Measurements from ENCODE around the gene PXDN. TPM values are rescaled to one million over a fixed set of nuclear protein-coding genes. Genes with fewer than 3 reads are reported as not detected.

Gene PXDN
- total and polyA plus RNA-seq, 2 of the 13 experiments (the other 11 are each of a cell fraction or from before 2014, with no cell fraction given): not detected

DNA sequence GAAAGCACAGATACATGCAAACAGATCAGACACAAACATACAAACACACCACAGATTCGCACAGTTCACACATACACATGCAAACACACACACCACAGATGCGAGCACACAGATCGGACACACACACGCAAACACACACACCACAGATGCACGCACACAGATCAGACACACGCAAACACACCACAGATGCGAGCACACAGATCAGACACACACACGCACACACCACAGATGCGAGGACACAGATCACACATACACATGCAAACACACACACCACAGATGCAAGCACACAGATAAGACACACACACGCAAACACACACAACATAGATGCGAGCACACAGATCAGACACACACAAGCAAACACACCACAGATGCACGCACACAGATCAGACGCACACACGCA is 149.0 kb downstream of the PXDN start (continued):
- TF ChIP-seq, protein P1, sequence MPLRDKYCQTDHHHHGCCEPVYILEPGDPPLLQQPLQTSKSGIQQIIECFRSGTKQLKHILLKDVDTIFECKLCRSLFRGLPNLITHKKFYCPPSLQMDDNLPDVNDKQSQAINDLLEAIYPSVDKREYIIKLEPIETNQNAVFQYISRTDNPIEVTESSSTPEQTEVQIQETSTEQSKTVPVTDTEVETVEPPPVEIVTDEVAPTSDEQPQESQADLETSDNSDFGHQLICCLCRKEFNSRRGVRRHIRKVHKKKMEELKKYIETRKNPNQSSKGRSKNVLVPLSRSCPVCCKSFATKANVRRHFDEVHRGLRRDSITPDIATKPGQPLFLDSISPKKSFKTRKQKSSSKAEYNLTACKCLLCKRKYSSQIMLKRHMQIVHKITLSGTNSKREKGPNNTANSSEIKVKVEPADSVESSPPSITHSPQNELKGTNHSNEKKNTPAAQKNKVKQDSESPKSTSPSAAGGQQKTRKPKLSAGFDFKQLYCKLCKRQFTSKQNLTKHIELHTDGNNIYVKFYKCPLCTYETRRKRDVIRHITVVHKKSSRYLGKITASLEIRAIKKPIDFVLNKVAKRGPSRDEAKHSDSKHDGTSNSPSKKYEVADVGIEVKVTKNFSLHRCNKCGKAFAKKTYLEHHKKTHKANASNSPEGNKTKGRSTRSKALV (CRISPR knock-in tag; IDR thresholded peaks at IDR 0.05): no peak
- no peak for TF ChIP-seq BHLHE40 (IDR thresholded peaks at IDR 0.05; ENCODE audit: low read length)
- TF ChIP-seq GTF3A (CRISPR knock-in tag; conservative IDR thresholded peaks at IDR 0.05): no peak
- no peak for TF ChIP-seq U2AF2 (IDR thresholded peaks at IDR 0.05; ENCODE audit: low read depth, low read length)
- TF ChIP-seq ZMYM2 (CRISPR knock-in tag; IDR thresholded peaks at IDR 0.05): no peak
- no peak for TF ChIP-seq ZNF572 (CRISPR knock-in tag; IDR thresholded peaks at IDR 0.05)
- no peak for TF ChIP-seq ZMYM3 (CRISPR knock-in tag; IDR thresholded peaks at IDR 0.05)
- TF ChIP-seq HNRNPH1 (optimal IDR thresholded peaks at IDR 0.05; ENCODE audit: low read depth, low read length): no peak
- no peak for TF ChIP-seq ZNF629 (CRISPR knock-in tag; conservative IDR thresholded peaks at IDR 0.05)
- no peak for TF ChIP-seq ETV6 (CRISPR knock-in tag; conservative IDR thresholded peaks at IDR 0.05)
- TF ChIP-seq TAF15 (IDR thresholded peaks at IDR 0.05; ENCODE audit: low read depth, low read length, poor library complexity, severe bottlenecking): no peak
- TF ChIP-seq FOXK2 (IDR thresholded peaks at IDR 0.05): 0 out of 2 replicates have a peak, but pooled peaks have one; percentile 30
- no peak for TF ChIP-seq ZNF101 (CRISPR knock-in tag; IDR thresholded peaks at IDR 0.05; ENCODE audit: borderline replicate concordance, low read depth)
- TF ChIP-seq, protein P2, sequence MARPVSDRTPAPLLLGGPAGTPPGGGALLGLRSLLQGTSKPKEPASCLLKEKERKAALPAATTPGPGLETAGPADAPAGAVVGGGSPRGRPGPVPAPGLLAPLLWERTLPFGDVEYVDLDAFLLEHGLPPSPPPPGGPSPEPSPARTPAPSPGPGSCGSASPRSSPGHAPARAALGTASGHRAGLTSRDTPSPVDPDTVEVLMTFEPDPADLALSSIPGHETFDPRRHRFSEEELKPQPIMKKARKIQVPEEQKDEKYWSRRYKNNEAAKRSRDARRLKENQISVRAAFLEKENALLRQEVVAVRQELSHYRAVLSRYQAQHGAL (CRISPR knock-in tag; IDR thresholded peaks at IDR 0.05; ENCODE audit: not compliant biosample characterization): no peak
- TF ChIP-seq FOXP1 (IDR thresholded peaks at IDR 0.05): peak; percentile 62; the same call in 1 of the 2 replicates
- TF ChIP-seq FOXP1 (CRISPR knock-in tag; IDR thresholded peaks at IDR 0.05): no peak
- no peak for TF ChIP-seq RAD21 (CRISPR knock-in tag; IDR thresholded peaks at IDR 0.05)
- TF ChIP-seq HMG20B (CRISPR knock-in tag; conservative IDR thresholded peaks at IDR 0.05): no peak
- TF ChIP-seq, protein P3, sequence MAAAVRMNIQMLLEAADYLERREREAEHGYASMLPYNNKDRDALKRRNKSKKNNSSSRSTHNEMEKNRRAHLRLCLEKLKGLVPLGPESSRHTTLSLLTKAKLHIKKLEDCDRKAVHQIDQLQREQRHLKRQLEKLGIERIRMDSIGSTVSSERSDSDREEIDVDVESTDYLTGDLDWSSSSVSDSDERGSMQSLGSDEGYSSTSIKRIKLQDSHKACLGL (CRISPR knock-in tag; IDR thresholded peaks at IDR 0.05): no peak
- no peak for TF ChIP-seq ZNF703 (CRISPR knock-in tag; IDR thresholded peaks at IDR 0.05; ENCODE audit: borderline replicate concordance)
- TF ChIP-seq, protein P4, sequence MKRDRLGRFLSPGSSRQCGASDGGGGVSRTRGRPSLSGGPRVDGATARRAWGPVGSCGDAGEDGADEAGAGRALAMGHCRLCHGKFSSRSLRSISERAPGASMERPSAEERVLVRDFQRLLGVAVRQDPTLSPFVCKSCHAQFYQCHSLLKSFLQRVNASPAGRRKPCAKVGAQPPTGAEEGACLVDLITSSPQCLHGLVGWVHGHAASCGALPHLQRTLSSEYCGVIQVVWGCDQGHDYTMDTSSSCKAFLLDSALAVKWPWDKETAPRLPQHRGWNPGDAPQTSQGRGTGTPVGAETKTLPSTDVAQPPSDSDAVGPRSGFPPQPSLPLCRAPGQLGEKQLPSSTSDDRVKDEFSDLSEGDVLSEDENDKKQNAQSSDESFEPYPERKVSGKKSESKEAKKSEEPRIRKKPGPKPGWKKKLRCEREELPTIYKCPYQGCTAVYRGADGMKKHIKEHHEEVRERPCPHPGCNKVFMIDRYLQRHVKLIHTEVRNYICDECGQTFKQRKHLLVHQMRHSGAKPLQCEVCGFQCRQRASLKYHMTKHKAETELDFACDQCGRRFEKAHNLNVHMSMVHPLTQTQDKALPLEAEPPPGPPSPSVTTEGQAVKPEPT (CRISPR knock-in tag; IDR thresholded peaks at IDR 0.05; ENCODE audit: low read depth): no peak
- TF ChIP-seq ZBTB38 (CRISPR knock-in tag; IDR thresholded peaks at IDR 0.05): no peak
- TF ChIP-seq ZNF788 (CRISPR knock-in tag; IDR thresholded peaks at IDR 0.05; ENCODE audit: borderline replicate concordance): no peak
- TF ChIP-seq, protein P5, sequence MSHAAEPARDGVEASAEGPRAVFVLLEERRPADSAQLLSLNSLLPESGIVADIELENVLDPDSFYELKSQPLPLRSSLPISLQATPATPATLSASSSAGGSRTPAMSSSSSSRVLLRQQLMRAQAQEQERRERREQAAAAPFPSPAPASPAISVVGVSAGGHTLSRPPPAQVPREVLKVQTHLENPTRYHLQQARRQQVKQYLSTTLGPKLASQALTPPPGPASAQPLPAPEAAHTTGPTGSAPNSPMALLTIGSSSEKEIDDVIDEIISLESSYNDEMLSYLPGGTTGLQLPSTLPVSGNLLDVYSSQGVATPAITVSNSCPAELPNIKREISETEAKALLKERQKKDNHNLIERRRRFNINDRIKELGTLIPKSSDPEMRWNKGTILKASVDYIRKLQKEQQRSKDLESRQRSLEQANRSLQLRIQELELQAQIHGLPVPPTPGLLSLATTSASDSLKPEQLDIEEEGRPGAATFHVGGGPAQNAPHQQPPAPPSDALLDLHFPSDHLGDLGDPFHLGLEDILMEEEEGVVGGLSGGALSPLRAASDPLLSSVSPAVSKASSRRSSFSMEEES (CRISPR knock-in tag; IDR thresholded peaks at IDR 0.05): no peak
- TF ChIP-seq, protein P6, sequence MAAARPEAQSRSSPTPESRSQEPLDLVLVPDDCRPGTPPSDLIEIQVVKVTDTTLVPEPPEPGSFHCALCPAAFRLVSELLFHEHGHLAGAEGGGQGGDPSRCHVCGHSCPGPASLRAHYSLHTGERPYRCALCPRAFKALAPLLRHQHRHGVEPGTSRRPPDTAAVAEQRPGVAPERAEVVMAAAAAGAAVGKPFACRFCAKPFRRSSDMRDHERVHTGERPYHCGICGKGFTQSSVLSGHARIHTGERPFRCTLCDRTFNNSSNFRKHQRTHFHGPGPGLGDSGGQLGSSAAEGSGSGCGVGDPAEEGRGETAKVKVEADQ (CRISPR knock-in tag; IDR thresholded peaks at IDR 0.05; ENCODE audit: borderline replicate concordance): no peak
